Endodermal cell (in vitro differentiated cells): ENCODE data around the gene DOCK4. TPM values are rescaled to one million over a fixed set of nuclear protein-coding genes. Genes with fewer than 3 reads are reported as not detected.

ENCODE experiments used
- DNase-seq: peaks from one replicate; pipeline ENCODE4 v3.0.0-alpha.2; 2017
- H3K27ac ChIP-seq: 2 replicates; pipeline ENCODE4 v1.5.1; 2013; ENCODE audit warnings: mild to moderate bottlenecking, low read depth, low read length, moderate library complexity
- H3K27me3 ChIP-seq: 2 replicates; pipeline ENCODE4 v1.6.1; 2013; ENCODE audit warnings: mild to moderate bottlenecking, low read length, moderate library complexity; ENCODE audit not compliant: insufficient read depth, control insufficient read depth, poor library complexity, severe bottlenecking
- H3K36me3 ChIP-seq: 2 replicates; pipeline ENCODE4 v1.7.0; 2013; ENCODE audit warnings: mild to moderate bottlenecking, low read length, moderate library complexity; ENCODE audit not compliant: control insufficient read depth, insufficient read depth
- H3K4me1 ChIP-seq: one replicate; pipeline ENCODE4 v1.7.0; 2013; ENCODE audit warnings: low read length; ENCODE audit not compliant: control insufficient read depth, insufficient read depth
- H3K4me3 ChIP-seq: 2 replicates; pipeline ENCODE4 v1.5.1; 2013; ENCODE audit warnings: mild to moderate bottlenecking, low read length, moderate library complexity
- H3K9ac ChIP-seq: 2 replicates; pipeline ENCODE4 v1.6.1; 2013; ENCODE audit warnings: mild to moderate bottlenecking, low read length, moderate library complexity; ENCODE audit not compliant: poor library complexity, severe bottlenecking; ENCODE audit errors: extremely low read depth
- H3K9me3 ChIP-seq: 2 replicates; pipeline ENCODE4 v1.6.1; 2013; ENCODE audit warnings: mild to moderate bottlenecking, low read length, moderate library complexity; ENCODE audit not compliant: control insufficient read depth
- H3K27ac Mint-ChIP-seq: 2 replicates; pipeline ENCODE4 v1.8.0; 2020; ENCODE audit warnings: mixed read lengths
- H3K27me3 Mint-ChIP-seq: 2 replicates; pipeline ENCODE4 v1.8.0; 2021; ENCODE audit warnings: mild to moderate bottlenecking, mixed read lengths; ENCODE audit not compliant: insufficient read depth
- H3K36me3 Mint-ChIP-seq: 2 replicates; pipeline ENCODE4 v1.8.0; 2020; ENCODE audit warnings: low read depth, mixed read lengths
- H3K4me1 Mint-ChIP-seq: 2 replicates; pipeline ENCODE4 v1.8.0; 2020; ENCODE audit warnings: mixed read lengths
- H3K4me3 Mint-ChIP-seq: 2 replicates; pipeline ENCODE4 v1.8.0; 2020; ENCODE audit warnings: mild to moderate bottlenecking, moderate library complexity, mixed read lengths
- H3K9me3 Mint-ChIP-seq: 2 replicates; pipeline ENCODE4 v1.8.0; 2020; ENCODE audit warnings: mild to moderate bottlenecking, mixed read lengths
- WGBS, 2 experiments: methylation state at CpG; one replicate each; pipeline versions ENCODE4 v1.1.5 to v1.1.7; 2013; ENCODE audit warnings: missing lambda C conversion rate in 2 of 2, mixed read lengths in 1 of 2; ENCODE audit not compliant: insufficient coverage in 1 of 2, insufficient read length in 1 of 2; 5-methylcytosine and 5-hydroxymethylcytosine counted together
- total RNA-seq, 2 donors: library from RNA; stranded (reverse); fragmentation: NEBNext Ultra II Directional in 1 of 2; extraction: Animal tissue kit (Norgen Biotek cat#: 25700) in 1 of 2; gene quantifications; 2 replicates in 1 of 2; 3 replicates in 1 of 2; pipeline ENCODE4 v1.2.1, GENCODE V29; 2021
- TF ChIP-seq, protein P1 (sequence below): fragments of 200-600 bp; sonication (generic); conservative IDR thresholded peaks from 2 replicates; pipeline ENCODE4 v1.5.0; 2021; ENCODE audit warnings: antibody characterized with exemption, mild to moderate bottlenecking

The DOCK4 gene
- total RNA-seq, 2 donors from 2014 or later = 11.2 to 15.3 TPM

DNA sequence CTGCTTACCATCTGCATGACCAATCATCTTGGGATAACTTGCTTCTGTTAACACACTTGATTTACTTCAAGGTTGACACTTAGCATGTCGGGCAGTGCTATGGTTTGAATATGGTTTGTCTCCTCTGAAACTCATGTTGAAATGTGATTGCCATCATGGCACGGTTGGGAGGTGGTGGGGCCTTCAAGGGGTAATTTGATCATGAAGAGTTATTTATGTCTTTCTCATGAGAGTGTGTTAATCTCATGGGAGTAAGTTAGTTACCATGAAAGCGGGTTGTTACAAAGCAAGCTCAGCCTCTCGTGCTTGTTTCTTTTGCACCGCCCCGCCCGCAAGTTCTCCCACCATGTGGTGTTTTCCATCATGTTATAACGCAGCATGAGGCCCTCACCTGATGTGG is 163.6 kb downstream of the DOCK4 start:
- TF ChIP-seq, protein P1, sequence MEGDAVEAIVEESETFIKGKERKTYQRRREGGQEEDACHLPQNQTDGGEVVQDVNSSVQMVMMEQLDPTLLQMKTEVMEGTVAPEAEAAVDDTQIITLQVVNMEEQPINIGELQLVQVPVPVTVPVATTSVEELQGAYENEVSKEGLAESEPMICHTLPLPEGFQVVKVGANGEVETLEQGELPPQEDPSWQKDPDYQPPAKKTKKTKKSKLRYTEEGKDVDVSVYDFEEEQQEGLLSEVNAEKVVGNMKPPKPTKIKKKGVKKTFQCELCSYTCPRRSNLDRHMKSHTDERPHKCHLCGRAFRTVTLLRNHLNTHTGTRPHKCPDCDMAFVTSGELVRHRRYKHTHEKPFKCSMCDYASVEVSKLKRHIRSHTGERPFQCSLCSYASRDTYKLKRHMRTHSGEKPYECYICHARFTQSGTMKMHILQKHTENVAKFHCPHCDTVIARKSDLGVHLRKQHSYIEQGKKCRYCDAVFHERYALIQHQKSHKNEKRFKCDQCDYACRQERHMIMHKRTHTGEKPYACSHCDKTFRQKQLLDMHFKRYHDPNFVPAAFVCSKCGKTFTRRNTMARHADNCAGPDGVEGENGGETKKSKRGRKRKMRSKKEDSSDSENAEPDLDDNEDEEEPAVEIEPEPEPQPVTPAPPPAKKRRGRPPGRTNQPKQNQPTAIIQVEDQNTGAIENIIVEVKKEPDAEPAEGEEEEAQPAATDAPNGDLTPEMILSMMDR = no peak
- Mint-ChIP-seq H3K9me3 (peaks cover 8% of the 10 kb centered on the region), H3K4me1 (no peaks in the 10 kb centered on the region), H3K27me3 (no peaks in the 10 kb centered on the region), H3K27ac (no peak overlapping the region), H3K4me3 (no peak overlapping the region), H3K36me3 (no peaks in the 10 kb centered on the region)
- no peak overlapping the region for H3K4me3 ChIP-seq
- H3K27me3 ChIP-seq = no peaks in the 10 kb centered on the region
- no peaks in the 10 kb centered on the region for H3K4me1 ChIP-seq
- no peak overlapping the region for H3K9ac ChIP-seq
- H3K27ac ChIP-seq = no peak overlapping the region
- no peaks in the 10 kb centered on the region for H3K36me3 ChIP-seq
- H3K9me3 ChIP-seq = peaks cover 4% of the 10 kb centered on the region
- 92% methylated on average over 7 to 8 of the region's 8 CpGs for WGBS, 2 experiments
- DNase-seq = no peak

DNA sequence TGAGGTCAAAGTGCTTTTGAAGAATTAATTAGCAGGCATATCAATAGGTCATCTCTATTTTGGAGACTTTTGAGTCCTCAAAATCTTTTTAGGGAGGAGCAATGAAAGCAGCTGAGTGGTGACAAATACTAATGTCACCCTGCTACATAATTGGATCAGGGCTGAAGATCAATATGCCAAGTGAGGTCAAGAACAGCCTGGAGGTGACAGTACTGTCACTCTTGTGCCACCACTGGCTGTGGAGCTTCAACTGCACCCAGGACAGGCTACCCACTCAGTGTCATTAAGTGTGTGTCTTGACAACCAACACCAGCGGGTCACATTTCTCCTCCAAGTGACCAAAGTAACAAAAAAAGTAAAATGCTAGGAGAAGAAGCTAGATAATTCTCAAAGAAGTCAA is 167.8 kb downstream of the DOCK4 start:
- TF ChIP-seq, protein P1 = no peak
- Mint-ChIP-seq H3K36me3 (no peaks in the 10 kb centered on the region), H3K27ac (no peak overlapping the region), H3K4me3 (no peak overlapping the region), H3K27me3 (no peaks in the 10 kb centered on the region), H3K4me1 (peaks cover 17% of the 10 kb centered on the region), H3K9me3 (no peaks in the 10 kb centered on the region)
- Histone ChIP-seq H3K4me1 (no peaks in the 10 kb centered on the region), H3K27me3 (no peaks in the 10 kb centered on the region), H3K27ac (no peak overlapping the region), H3K9me3 (no peaks in the 10 kb centered on the region), H3K4me3 (no peak overlapping the region), H3K36me3 (no peaks in the 10 kb centered on the region), H3K9ac (no peak overlapping the region)
- 95% methylated on average over 1 of the region's 1 CpG; no CpG with 5 or more reads in 1 of the 2 experiments for WGBS, 2 experiments
- DNase-seq = no peak

DNA sequence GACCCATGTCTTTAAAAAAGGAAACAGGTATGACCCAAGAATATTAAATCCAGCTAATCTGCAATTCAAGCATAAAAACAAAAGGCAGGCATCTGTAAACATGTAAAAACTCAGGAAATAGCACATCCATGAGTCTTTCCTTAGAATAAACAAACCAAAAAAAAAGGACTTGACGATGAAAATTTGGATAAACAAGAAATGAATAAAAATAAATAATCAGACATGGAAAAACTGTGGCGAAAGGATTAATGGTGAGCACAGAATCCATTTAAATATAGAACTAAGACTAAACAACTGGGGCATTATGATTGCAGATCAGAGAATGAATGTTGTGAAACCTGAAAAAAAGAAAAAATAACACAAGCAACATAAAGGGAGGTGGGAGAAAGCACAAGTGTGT is 170.1 kb downstream of the DOCK4 start:
- no peaks in the 10 kb centered on the region for H3K36me3 ChIP-seq
- Mint-ChIP-seq H3K9me3 (no peaks in the 10 kb centered on the region), H3K27ac (peak overlapping the region; percentile 1)

More for the DNA sequence above, 170.1 kb downstream of the DOCK4 start:
- peaks cover 3% of the 10 kb centered on the region for H3K27me3 Mint-ChIP-seq
- Histone ChIP-seq H3K4me1 (no peaks in the 10 kb centered on the region), H3K27ac (no peak overlapping the region), H3K27me3 (peaks cover 16% of the 10 kb centered on the region), H3K4me3 (no peak overlapping the region), H3K9me3 (no peaks in the 10 kb centered on the region), H3K9ac (no peak overlapping the region)
- no peak for DNase-seq
- H3K4me1 Mint-ChIP-seq = peaks cover 28% of the 10 kb centered on the region
- H3K36me3 Mint-ChIP-seq = no peaks in the 10 kb centered on the region
- H3K4me3 Mint-ChIP-seq = no peak overlapping the region
- TF ChIP-seq, protein P1 = no peak
- WGBS, 2 experiments = 78% methylated on average over 2 of the region's 2 CpGs; no CpG with 5 or more reads in 1 of the 2 experiments
